ENCODE measurements around the gene TMEM79.
A peak's percentile ranks its signal among the peaks of the same experiment; 100 is the strongest.

The TMEM79 gene

GRCh38 chr1:156279837-156280236 is 4.3 kb upstream of the TMEM79 start:
- TF ChIP-seq EZH2phosphoT487 (IDR thresholded peaks at IDR 0.05; ENCODE audit: borderline replicate concordance) (no peak), CTCF (conservative IDR thresholded peaks at IDR 0.05; ENCODE audit: low read length) (no peak)
- H2AFZ ChIP-seq (ENCODE audit: low read length), result no peak overlapping the region
- no peaks in the 10 kb centered on the region for H3K27me3 ChIP-seq (ENCODE audit: insufficient read depth, low read length, poor library complexity, severe bottlenecking)
- peaks cover 31% of the 10 kb centered on the region for H3K4me1 ChIP-seq (ENCODE audit: insufficient read depth, low read length, poor library complexity, severe bottlenecking)
- H3K9me3 ChIP-seq (ENCODE audit: insufficient read depth, low read depth, low read length), result no peaks in the 10 kb centered on the region
- H3K4me2 ChIP-seq (ENCODE audit: low read depth, low read length, poor library complexity, severe bottlenecking), result peak overlapping the region; percentile 97
- peaks cover 41% of the 10 kb centered on the region for H3K36me3 ChIP-seq (ENCODE audit: insufficient read depth, low read length)
- H4K20me1 ChIP-seq (ENCODE audit: insufficient read depth, low read length, poor library complexity, severe bottlenecking), result peaks cover 36% of the 10 kb centered on the region
- H3K9me2 ChIP-seq (replicated peaks; ENCODE audit: low read depth, low read length), result no peaks in the 10 kb centered on the region
- peaks cover 57% of the 10 kb centered on the region for H3K79me2 ChIP-seq (ENCODE audit: insufficient read depth, low read length)
- peak overlapping the region; percentile 82 for H3K9ac ChIP-seq (ENCODE audit: low read depth, low read length, poor library complexity, severe bottlenecking)
- H3F3A ChIP-seq (ENCODE audit: low read depth), result no peaks in the 10 kb centered on the region
- peak overlapping the region; percentile 79 for H3K4me3 ChIP-seq (ENCODE audit: low read length, poor library complexity, severe bottlenecking)

GRCh38 chr1:156281281-156281680 is 2.8 kb upstream of the TMEM79 start:
- no peaks in the 10 kb centered on the region for H3K27me3 ChIP-seq (ENCODE audit: insufficient read depth, low read length, poor library complexity, severe bottlenecking)
- H3K36me3 ChIP-seq (ENCODE audit: insufficient read depth, low read length), result peaks cover 29% of the 10 kb centered on the region
- H2AFZ ChIP-seq (ENCODE audit: low read length), result no peak overlapping the region
- H3K4me2 ChIP-seq (ENCODE audit: low read depth, low read length, poor library complexity, severe bottlenecking), result peak overlapping the region; percentile 97
- peak overlapping the region; percentile 79 for H3K4me3 ChIP-seq (ENCODE audit: low read length, poor library complexity, severe bottlenecking)
- H4K20me1 ChIP-seq (ENCODE audit: insufficient read depth, low read length, poor library complexity, severe bottlenecking), result peaks cover 36% of the 10 kb centered on the region
- peaks cover 57% of the 10 kb centered on the region for H3K79me2 ChIP-seq (ENCODE audit: insufficient read depth, low read length)
- peaks cover 31% of the 10 kb centered on the region for H3K4me1 ChIP-seq (ENCODE audit: insufficient read depth, low read length, poor library complexity, severe bottlenecking)
- no peaks in the 10 kb centered on the region for H3F3A ChIP-seq (ENCODE audit: low read depth)
- TF ChIP-seq EZH2phosphoT487 (IDR thresholded peaks at IDR 0.05; ENCODE audit: borderline replicate concordance), result no peak
- TF ChIP-seq CTCF (conservative IDR thresholded peaks at IDR 0.05; ENCODE audit: low read length), result peak; percentile 30
- H3K9me3 ChIP-seq (ENCODE audit: insufficient read depth, low read depth, low read length), result no peaks in the 10 kb centered on the region
- peak overlapping the region; percentile 82 for H3K9ac ChIP-seq (ENCODE audit: low read depth, low read length, poor library complexity, severe bottlenecking)
- no peaks in the 10 kb centered on the region for H3K9me2 ChIP-seq (replicated peaks; ENCODE audit: low read depth, low read length)

GRCh38 chr1:156281693-156282478 is 2.2 kb upstream of the TMEM79 start:
- peak overlapping the region; percentile 82 for H3K9ac ChIP-seq (ENCODE audit: low read depth, low read length, poor library complexity, severe bottlenecking)
- no peaks in the 10 kb centered on the region for H3F3A ChIP-seq (ENCODE audit: low read depth)
- no peaks in the 10 kb centered on the region for H3K9me3 ChIP-seq (ENCODE audit: insufficient read depth, low read depth, low read length)
- peaks cover 31% of the 10 kb centered on the region for H3K4me1 ChIP-seq (ENCODE audit: insufficient read depth, low read length, poor library complexity, severe bottlenecking)
- TF ChIP-seq EZH2phosphoT487 (IDR thresholded peaks at IDR 0.05; ENCODE audit: borderline replicate concordance) (no peak), CTCF (conservative IDR thresholded peaks at IDR 0.05; ENCODE audit: low read length) (no peak)
- peaks cover 36% of the 10 kb centered on the region for H4K20me1 ChIP-seq (ENCODE audit: insufficient read depth, low read length, poor library complexity, severe bottlenecking)
- peak overlapping the region; percentile 97 for H3K4me2 ChIP-seq (ENCODE audit: low read depth, low read length, poor library complexity, severe bottlenecking)
- peaks cover 23% of the 10 kb centered on the region for H3K36me3 ChIP-seq (ENCODE audit: insufficient read depth, low read length)
- no peaks in the 10 kb centered on the region for H3K27me3 ChIP-seq (ENCODE audit: insufficient read depth, low read length, poor library complexity, severe bottlenecking)
- peak overlapping the region; percentile 79 for H3K4me3 ChIP-seq (ENCODE audit: low read length, poor library complexity, severe bottlenecking)
- H2AFZ ChIP-seq (ENCODE audit: low read length), result peak overlapping the region; percentile 80
- peaks cover 57% of the 10 kb centered on the region for H3K79me2 ChIP-seq (ENCODE audit: insufficient read depth, low read length)
- H3K9me2 ChIP-seq (replicated peaks; ENCODE audit: low read depth, low read length), result no peaks in the 10 kb centered on the region
